GM18909 (cell line): Measurements from ENCODE around the gene TPGS2.

Experiments used
- ATAC-seq: cut with Tn5 transposase; IDR thresholded peaks from one replicate; pipeline ENCODE4 v1.9.1; 2021; ENCODE audit warnings: mild to moderate bottlenecking; ENCODE audit not compliant: unreplicated experiment, poor library complexity

The TPGS2 gene

GRCh38 chr18:36745219-36745975 lies 83.4 kb downstream of the TPGS2 start:
- no peak for ATAC-seq

- no peak for ATAC-seq
Measured at GRCh38 chr18:36744261-36744876, 84.4 kb downstream of the TPGS2 start.
